PC-9 (cell line): ENCODE results near the gene STPG3.

ENCODE experiments used
- EZH2 ChIP-seq: fragments of 200-600 bp; sonication (generic); IDR thresholded peaks from 2 replicates; pipeline ENCODE4 v1.8.0; 2017; ENCODE audit warnings: antibody characterized with exemption, low read depth
- TF ChIP-seq, protein P1 (sequence below): fragments of 200-600 bp; sonication (generic); conservative IDR thresholded peaks from 2 replicates; pipeline ENCODE4 v1.6.1; 2017; ENCODE audit warnings: mixed run types, antibody characterized with exemption, mild to moderate bottlenecking, moderate library complexity

DNA sequence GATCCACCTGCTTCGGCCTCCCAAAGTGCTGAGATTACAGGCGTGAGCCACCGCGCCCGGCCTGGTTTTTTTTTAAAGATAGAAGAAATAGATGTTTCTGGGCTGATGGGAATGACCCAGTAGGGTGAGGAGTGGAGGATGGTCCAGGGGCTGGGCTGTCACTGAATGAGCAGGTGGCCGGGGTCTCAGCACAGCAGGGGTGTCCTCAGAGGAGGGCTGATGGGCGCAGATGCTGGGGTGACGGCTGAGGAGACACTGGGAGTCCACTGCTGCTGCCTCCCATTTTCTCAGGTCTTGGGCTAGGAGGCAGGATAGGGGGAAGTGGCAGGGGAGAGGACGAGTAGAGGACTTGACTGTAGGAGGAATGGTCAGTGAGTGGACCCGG is 24.1 kb downstream of the STPG3 start:
- TF ChIP-seq, protein P1, sequence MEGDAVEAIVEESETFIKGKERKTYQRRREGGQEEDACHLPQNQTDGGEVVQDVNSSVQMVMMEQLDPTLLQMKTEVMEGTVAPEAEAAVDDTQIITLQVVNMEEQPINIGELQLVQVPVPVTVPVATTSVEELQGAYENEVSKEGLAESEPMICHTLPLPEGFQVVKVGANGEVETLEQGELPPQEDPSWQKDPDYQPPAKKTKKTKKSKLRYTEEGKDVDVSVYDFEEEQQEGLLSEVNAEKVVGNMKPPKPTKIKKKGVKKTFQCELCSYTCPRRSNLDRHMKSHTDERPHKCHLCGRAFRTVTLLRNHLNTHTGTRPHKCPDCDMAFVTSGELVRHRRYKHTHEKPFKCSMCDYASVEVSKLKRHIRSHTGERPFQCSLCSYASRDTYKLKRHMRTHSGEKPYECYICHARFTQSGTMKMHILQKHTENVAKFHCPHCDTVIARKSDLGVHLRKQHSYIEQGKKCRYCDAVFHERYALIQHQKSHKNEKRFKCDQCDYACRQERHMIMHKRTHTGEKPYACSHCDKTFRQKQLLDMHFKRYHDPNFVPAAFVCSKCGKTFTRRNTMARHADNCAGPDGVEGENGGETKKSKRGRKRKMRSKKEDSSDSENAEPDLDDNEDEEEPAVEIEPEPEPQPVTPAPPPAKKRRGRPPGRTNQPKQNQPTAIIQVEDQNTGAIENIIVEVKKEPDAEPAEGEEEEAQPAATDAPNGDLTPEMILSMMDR, result no peak
- no peak for TF ChIP-seq EZH2
